GM13976 (cell line): ENCODE results near the gene TMEM26.
"Not testable (repeated sequence)": the region's sequence is repeated elsewhere in the genome, so short reads cannot be mapped to it uniquely, and the experiment has no call there.

Source experiments
- DNase-seq: peaks from one replicate; pipeline ENCODE4 v3.0.0; 2012; ENCODE audit warnings: low spot score
- CTCF ChIP-seq: IDR thresholded peaks from 2 replicates; pipeline ENCODE4 v1.5.1; 2012; ENCODE audit warnings: borderline replicate concordance, mild to moderate bottlenecking; ENCODE audit not compliant: insufficient read depth; ENCODE audit errors: extremely low read depth, missing control alignments, control extremely low read depth
- in situ Hi-C: fragments of 300-500 bp; cut with MboI; formaldehyde crosslinking; loops from one replicate; pipeline ENCODE4 v1.12.0; 2022; ENCODE audit warnings: low sequenced_read_pairs, mixed read lengths, inconsistent platforms; ENCODE audit not compliant: unreplicated experiment

Gene TMEM26

GRCh38 chr10:61385231-61386001 lies 67.8 kb downstream of the TMEM26 start:
- no peak for TF ChIP-seq CTCF
- DNase-seq: no peak
- in situ Hi-C loops: no loop called here

- in situ Hi-C loops, DNase-seq: not testable (repeated sequence)
Measured at GRCh38 chr10:61381153-61381552, 72.0 kb downstream of the TMEM26 start.

- TF ChIP-seq CTCF: no peak
- in situ Hi-C loops: no loop called here
- DNase-seq: no peak
Measured at GRCh38 chr10:61378865-61379264, 74.3 kb downstream of the TMEM26 start.

GRCh38 chr10:61376908-61377368 lies 76.2 kb downstream of the TMEM26 start:
- no peak for DNase-seq
- in situ Hi-C loops: no loop called here
- TF ChIP-seq CTCF: no peak

- DNase-seq: no peak
- TF ChIP-seq CTCF: no peak
- in situ Hi-C loops: no loop called here
Measured at GRCh38 chr10:61376377-61376776, 76.8 kb downstream of the TMEM26 start.

- DNase-seq: no peak
- no peak for TF ChIP-seq CTCF
- in situ Hi-C loops: no loop called here
Measured at GRCh38 chr10:61366365-61366764, 86.8 kb downstream of the TMEM26 start.

- DNase-seq: no peak
- in situ Hi-C loops: no loop called here
- TF ChIP-seq CTCF: no peak
Measured at GRCh38 chr10:61364619-61365018, 88.6 kb downstream of the TMEM26 start.
